Activated T-cell treated with anti-CD3 and anti-CD28 coated beads, Interleukin-2, amount 50 U/mL, for 4 hours (primary cell): ENCODE results near the gene CLDN15. TPM values are rescaled to one million over a fixed set of nuclear protein-coding genes. Genes with fewer than 3 reads are reported as not detected.
"Not testable (repeated sequence)": the region's sequence is repeated elsewhere in the genome, so short reads cannot be mapped to it uniquely, and the experiment has no call there.

Experiments used
- ATAC-seq, 2 donors: fragments of 200-7000 bp; cut with Tn5 transposase; one replicate each; pipeline ENCODE4 v1.10.0; 2021
- DNase-seq: peaks from one replicate; pipeline ENCODE4 v3.0.0-alpha.2; 2020
- H3K27me3 Mint-ChIP-seq: one replicate; pipeline ENCODE4 v1.8.0; 2021; ENCODE audit warnings: low read depth, mixed read lengths
- H3K36me3 Mint-ChIP-seq: one replicate; pipeline ENCODE4 v1.8.0; 2022; ENCODE audit warnings: mixed read lengths; ENCODE audit not compliant: insufficient read depth
- H3K4me1 Mint-ChIP-seq: one replicate; pipeline ENCODE4 v1.8.0; 2021; ENCODE audit warnings: low read depth, mixed read lengths
- H3K4me3 Mint-ChIP-seq: one replicate; pipeline ENCODE4 v1.8.0; 2021; ENCODE audit warnings: mild to moderate bottlenecking, moderate library complexity, mixed read lengths
- H3K9me3 Mint-ChIP-seq: one replicate; pipeline ENCODE4 v1.8.0; 2021; ENCODE audit warnings: mixed read lengths
- total RNA-seq, 3 donors: library from RNA; stranded (reverse); gene quantifications; one replicate each; pipeline ENCODE4 v1.2.1, GENCODE V29; 2021

The CLDN15 gene
- total RNA-seq: 10 to 100 TPM; 15.6 to 18.5 (median 17.6) TPM

- H3K4me3 Mint-ChIP-seq: no peak within 1 kb of the TSS
- no peaks in the 10 kb centered on the region for H3K27me3 Mint-ChIP-seq
- no peaks in the 10 kb centered on the region for H3K9me3 Mint-ChIP-seq
- ATAC-seq (no peak), DNase-seq (no peak)
- peaks cover 4% of the 10 kb centered on the region for H3K36me3 Mint-ChIP-seq
- peaks cover 2% of the 10 kb centered on the region for H3K4me1 Mint-ChIP-seq
Measured at GRCh38 chr7:101237206-101238067, at the start of gene CLDN15. Gene CLDN15 (minus strand): TSS chr7:101237802. CDS start chr7:101237581, 221 bp downstream.

GRCh38 chr7:101287032-101287431 is 49.4 kb upstream of the CLDN15 start:
- no peak for DNase-seq

GRCh38 chr7:101285880-101286279 is 48.3 kb upstream of the CLDN15 start:
- Mint-ChIP-seq H3K27me3 (peaks cover 12% of the 10 kb centered on the region), H3K4me1 (peaks cover 13% of the 10 kb centered on the region)
- H3K9me3 Mint-ChIP-seq, DNase-seq, H3K4me3 Mint-ChIP-seq, ATAC-seq, H3K36me3 Mint-ChIP-seq: not testable (repeated sequence)

More at GRCh38 chr7:101287032-101287431, 49.4 kb upstream of the CLDN15 start:
- Mint-ChIP-seq H3K4me1 (peaks cover 13% of the 10 kb centered on the region), H3K36me3 (no peaks in the 10 kb centered on the region), H3K27me3 (peaks cover 21% of the 10 kb centered on the region), H3K9me3 (no peaks in the 10 kb centered on the region), H3K4me3 (no peak overlapping the region)
- no peak for ATAC-seq

GRCh38 chr7:101285171-101285570 is 47.6 kb upstream of the CLDN15 start:
- ATAC-seq (no peak), DNase-seq (no peak)
- Mint-ChIP-seq H3K4me1 (peaks cover 9% of the 10 kb centered on the region), H3K36me3 (no peaks in the 10 kb centered on the region), H3K27me3 (peaks cover 6% of the 10 kb centered on the region), H3K9me3 (no peaks in the 10 kb centered on the region), H3K4me3 (no peak overlapping the region)

GRCh38 chr7:101280912-101281311 is 43.3 kb upstream of the CLDN15 start:
- DNase-seq, H3K27me3 Mint-ChIP-seq, H3K4me1 Mint-ChIP-seq, H3K36me3 Mint-ChIP-seq, H3K9me3 Mint-ChIP-seq, H3K4me3 Mint-ChIP-seq, ATAC-seq: not testable (repeated sequence)

- no peak for ATAC-seq
- Mint-ChIP-seq H3K4me1 (peaks cover 6% of the 10 kb centered on the region), H3K4me3 (no peak overlapping the region), H3K9me3 (no peaks in the 10 kb centered on the region), H3K27me3 (peaks cover 10% of the 10 kb centered on the region), H3K36me3 (no peaks in the 10 kb centered on the region)
- DNase-seq: no peak
Measured at GRCh38 chr7:101278461-101279292, 41.1 kb upstream of the CLDN15 start.

GRCh38 chr7:101277155-101277554 is 39.6 kb upstream of the CLDN15 start:
- H3K4me1 Mint-ChIP-seq: no peaks in the 10 kb centered on the region

GRCh38 chr7:101273206-101273605 is 35.6 kb upstream of the CLDN15 start:
- H3K9me3 Mint-ChIP-seq: no peaks in the 10 kb centered on the region
- no peaks in the 10 kb centered on the region for H3K36me3 Mint-ChIP-seq
- no peaks in the 10 kb centered on the region for H3K4me1 Mint-ChIP-seq
- H3K4me3 Mint-ChIP-seq: no peak overlapping the region
- H3K27me3 Mint-ChIP-seq: peaks cover 24% of the 10 kb centered on the region
- DNase-seq: no peak
- no peak for ATAC-seq

More at GRCh38 chr7:101277155-101277554, 39.6 kb upstream of the CLDN15 start:
- DNase-seq (no peak), ATAC-seq (no peak)
- H3K27me3 Mint-ChIP-seq: peaks cover 21% of the 10 kb centered on the region
- no peaks in the 10 kb centered on the region for H3K9me3 Mint-ChIP-seq
- no peak overlapping the region for H3K4me3 Mint-ChIP-seq
- no peaks in the 10 kb centered on the region for H3K36me3 Mint-ChIP-seq

- Mint-ChIP-seq H3K4me1 (no peaks in the 10 kb centered on the region), H3K27me3 (peaks cover 17% of the 10 kb centered on the region), H3K36me3 (no peaks in the 10 kb centered on the region), H3K4me3 (no peak overlapping the region), H3K9me3 (no peaks in the 10 kb centered on the region)
- DNase-seq: no peak
- ATAC-seq: no peak
Measured at GRCh38 chr7:101271021-101271420, 33.4 kb upstream of the CLDN15 start.

GRCh38 chr7:101269664-101270063 is 32.1 kb upstream of the CLDN15 start:
- H3K4me1 Mint-ChIP-seq: no peaks in the 10 kb centered on the region
- H3K36me3 Mint-ChIP-seq: no peaks in the 10 kb centered on the region
- DNase-seq (no peak), ATAC-seq (no peak)
- H3K4me3 Mint-ChIP-seq: no peak overlapping the region
- no peaks in the 10 kb centered on the region for H3K9me3 Mint-ChIP-seq
- H3K27me3 Mint-ChIP-seq: peaks cover 14% of the 10 kb centered on the region

- peaks cover 2% of the 10 kb centered on the region for H3K27me3 Mint-ChIP-seq
- no peaks in the 10 kb centered on the region for H3K9me3 Mint-ChIP-seq
- H3K4me1 Mint-ChIP-seq: no peaks in the 10 kb centered on the region
Measured at GRCh38 chr7:101265622-101266516, 28.3 kb upstream of the CLDN15 start.

GRCh38 chr7:101264102-101264706 is 26.6 kb upstream of the CLDN15 start:
- not testable (repeated sequence) for H3K36me3 Mint-ChIP-seq, H3K4me1 Mint-ChIP-seq, H3K9me3 Mint-ChIP-seq, ATAC-seq, H3K4me3 Mint-ChIP-seq, H3K27me3 Mint-ChIP-seq, DNase-seq

More at GRCh38 chr7:101265622-101266516, 28.3 kb upstream of the CLDN15 start:
- ATAC-seq: no peak
- Mint-ChIP-seq H3K4me3 (no peak overlapping the region), H3K36me3 (no peaks in the 10 kb centered on the region)
- no peak for DNase-seq

- no peaks in the 10 kb centered on the region for H3K4me1 Mint-ChIP-seq
- DNase-seq (no peak), ATAC-seq (no peak)
- no peak overlapping the region for H3K4me3 Mint-ChIP-seq
- H3K36me3 Mint-ChIP-seq: no peaks in the 10 kb centered on the region
- H3K27me3 Mint-ChIP-seq: peaks cover 4% of the 10 kb centered on the region
- no peaks in the 10 kb centered on the region for H3K9me3 Mint-ChIP-seq
Measured at GRCh38 chr7:101258243-101258731, 20.7 kb upstream of the CLDN15 start.
